HG02885 (cell line): Measurements from ENCODE around the gene SS18L1.
"Not testable (repeated sequence)": the region's sequence is repeated elsewhere in the genome, so short reads cannot be mapped to it uniquely, and the experiment has no call there.

Experiments used
- ATAC-seq: cut with Tn5 transposase; IDR thresholded peaks from one replicate; pipeline ENCODE4 v1.9.1; 2021; ENCODE audit warnings: mild to moderate bottlenecking; ENCODE audit not compliant: unreplicated experiment, poor library complexity

SS18L1 gene

DNA sequence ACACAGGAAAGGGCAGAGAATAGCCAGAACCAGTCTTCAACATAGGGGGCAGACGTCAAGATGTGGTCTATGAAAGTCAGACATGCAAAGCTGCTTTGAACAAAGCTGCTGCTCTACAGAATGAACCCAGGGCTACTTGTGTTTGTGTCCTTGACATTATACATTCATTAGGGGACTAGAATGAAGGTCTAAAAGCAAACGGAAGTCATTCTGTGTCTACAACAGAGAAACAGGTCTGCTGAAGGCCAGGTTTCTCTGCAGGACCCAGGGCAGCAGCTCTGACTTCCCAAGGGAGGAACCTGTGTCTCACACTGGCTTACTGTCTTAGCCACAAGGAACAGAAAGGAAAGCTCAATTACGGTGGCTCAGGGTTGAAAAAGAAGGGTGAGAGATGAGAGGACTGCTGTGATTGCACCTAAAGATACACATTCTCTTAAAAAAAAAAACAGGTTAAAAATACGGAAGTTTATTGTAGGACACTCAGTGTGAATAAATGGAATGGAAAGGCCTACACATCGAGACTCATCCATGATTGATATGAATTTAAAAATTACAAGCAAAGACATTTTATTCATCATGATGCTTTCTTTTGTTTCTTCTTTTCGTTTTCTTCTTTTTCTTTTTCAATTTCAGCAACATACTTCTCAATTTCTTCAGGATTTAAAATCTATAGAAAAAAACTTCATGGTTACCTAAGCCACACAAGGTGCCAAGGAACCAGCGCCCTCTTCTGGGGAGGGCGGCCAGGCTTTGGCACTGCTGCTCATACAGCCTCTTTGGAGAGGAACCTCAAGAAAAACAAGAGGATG, 7.1 kb upstream of the SS18L1 start:
- no peak for ATAC-seq

DNA sequence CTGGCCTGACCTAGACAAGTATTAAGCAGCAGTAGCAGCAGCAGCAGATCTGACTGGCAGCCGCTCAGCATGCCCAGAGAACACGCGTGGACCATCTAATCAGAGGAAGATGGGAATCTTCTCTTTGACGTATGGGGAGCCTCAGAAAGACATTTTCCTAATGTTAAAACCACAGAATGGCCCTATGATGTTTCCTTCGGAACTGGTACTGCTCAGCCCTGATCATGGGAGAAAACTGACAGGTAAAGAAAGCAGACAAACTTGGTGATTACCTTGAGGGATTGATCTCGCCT, 6.5 kb upstream of the SS18L1 start:
- ATAC-seq = no peak

DNA sequence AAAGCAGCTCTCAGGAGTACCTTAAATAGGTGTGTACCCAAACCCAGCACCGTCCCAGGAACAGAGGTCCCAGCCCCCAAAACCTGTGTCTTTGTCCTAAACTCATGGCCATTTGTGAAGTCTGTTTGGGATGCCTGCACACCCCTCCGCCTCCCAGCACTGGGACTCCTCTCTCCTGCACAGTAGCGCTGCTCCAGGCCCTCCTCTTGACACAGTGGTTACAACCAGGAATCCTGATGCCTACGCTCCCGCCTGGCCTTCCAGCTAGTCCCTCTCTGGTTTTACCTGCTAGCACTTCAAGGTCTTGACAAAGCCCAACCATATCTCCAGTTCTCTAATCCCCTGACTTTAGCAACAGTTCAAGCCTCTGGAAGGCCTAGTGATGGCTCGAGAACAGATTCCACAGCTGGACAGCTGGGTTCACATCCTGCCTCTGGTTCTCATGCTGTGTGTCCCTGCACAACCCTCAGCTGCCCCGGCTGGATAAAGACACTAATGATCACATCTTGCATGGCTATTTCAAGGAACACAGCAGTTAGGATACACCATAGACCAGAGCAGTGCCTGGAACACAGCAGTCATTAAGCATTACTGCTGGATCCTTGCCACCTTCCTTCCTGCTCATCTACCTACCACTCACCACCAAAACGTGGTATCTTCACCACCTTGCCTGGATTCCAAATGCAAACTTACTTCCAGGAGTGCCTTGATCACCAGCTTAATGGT, 5.9 kb upstream of the SS18L1 start:
- no peak for ATAC-seq

DNA sequence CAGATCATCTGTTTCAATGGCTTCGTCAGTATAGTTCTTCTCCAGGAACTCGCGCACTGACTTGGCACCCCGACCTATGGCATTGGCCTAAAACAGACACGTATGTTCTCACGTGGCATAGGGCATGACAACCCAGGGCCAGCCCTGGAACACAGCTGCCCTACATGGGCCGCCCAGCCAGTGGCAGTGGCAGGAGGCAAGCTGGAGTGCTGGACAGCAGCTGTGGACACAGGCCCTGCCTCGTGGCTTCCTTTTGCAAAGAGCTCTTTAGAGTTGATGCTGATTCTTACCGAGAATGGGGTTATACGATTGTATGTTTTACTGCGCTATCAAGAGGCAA, 5.4 kb upstream of the SS18L1 start:
- no peak for ATAC-seq

DNA sequence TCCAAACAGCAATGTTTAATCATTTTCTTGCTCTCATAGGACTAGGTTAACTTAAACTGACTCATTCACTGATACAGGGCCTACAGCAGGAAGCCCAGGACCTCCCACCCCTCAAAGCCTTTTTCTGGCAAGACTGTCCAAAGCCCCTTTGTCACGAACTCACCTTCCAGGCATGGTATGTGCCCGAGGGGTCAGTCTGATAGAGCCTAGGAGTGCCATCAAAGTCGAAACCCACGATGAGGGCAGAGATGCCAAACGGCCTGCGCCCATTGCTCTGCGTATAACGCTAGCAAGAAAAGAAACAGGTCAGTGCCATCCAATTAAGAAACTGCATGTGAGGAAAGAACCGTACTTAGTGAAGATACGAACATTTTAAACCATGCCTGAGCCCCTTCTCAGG, 4.7 kb upstream of the SS18L1 start:
- ATAC-seq = no peak

DNA sequence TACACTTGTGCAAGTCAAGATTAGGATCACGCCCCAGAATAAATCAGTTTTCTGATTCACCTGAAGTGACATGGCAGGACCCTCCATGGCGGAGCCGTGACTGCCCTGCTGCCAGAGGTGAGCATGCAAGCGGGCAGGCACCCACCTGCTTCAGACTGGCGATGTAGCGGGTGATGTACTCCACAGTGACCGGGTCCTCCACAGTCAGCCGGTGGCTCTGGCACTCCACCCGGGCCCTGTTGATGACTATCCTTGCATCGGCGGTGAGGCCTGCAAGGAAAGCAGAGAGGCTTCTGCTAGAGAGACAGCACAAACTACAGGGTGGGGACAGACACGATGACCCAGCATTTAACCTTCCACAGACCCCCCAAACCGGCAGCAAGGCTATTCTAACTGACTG, 3.9 kb upstream of the SS18L1 start:
- ATAC-seq = no peak

DNA sequence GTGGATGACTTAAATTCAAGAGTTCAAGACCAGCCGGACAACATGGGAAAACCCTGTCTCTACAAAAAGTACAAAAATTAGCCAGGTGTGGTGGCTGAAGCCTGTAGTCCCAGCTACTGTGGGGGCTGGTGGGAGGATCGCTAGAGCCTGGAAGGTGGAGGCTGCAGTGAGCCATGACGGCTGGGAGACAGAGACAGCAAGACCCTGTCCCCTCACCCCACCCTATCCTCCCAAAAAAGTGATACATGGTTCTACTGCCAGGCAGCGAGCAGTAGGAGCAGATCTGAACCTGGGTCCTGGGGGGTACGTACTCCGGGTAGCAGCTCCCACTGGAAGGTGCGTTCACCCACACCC, 2.5 kb upstream of the SS18L1 start:
- no peak for ATAC-seq

DNA sequence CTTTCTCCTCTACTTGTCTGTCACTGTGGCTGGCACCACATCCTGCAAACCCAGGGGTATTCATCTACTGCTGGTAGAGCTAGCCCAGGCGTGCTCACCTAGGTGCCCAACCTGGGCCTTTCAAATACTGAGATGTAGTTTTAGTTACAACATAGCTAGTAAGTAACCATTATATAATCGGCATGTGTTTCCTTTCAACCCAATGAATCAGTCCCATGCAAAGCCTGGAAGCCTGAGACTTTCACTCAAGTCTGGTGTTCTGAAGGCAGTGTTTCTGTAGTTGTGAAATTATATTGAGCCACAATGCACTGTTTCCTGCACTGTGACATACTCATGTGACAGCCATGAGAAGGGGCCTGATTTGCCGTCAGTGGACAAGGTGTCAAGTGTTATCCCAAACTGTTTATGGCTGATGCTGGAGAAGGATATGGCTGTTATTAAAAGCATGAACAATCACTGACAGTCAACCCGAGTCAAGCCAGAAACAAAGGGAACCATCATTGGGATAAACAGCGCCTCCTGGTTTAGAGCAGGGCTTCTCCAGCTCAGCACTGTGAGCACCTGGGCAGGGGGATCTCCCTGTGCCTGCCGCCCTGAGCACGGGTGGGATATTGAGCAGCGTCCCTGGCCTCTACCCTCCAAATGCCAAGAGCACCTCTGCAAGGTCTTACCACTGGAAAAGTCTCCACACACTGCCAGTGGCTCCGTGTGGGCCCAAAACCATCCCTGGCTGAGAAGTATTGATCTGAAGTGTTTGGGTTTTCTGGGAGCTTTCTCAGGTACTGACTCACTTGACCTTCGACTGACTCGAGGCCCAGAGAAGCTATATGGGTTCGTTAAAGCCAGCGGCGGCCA, 1.9 kb upstream of the SS18L1 start:
- ATAC-seq = no peak

DNA sequence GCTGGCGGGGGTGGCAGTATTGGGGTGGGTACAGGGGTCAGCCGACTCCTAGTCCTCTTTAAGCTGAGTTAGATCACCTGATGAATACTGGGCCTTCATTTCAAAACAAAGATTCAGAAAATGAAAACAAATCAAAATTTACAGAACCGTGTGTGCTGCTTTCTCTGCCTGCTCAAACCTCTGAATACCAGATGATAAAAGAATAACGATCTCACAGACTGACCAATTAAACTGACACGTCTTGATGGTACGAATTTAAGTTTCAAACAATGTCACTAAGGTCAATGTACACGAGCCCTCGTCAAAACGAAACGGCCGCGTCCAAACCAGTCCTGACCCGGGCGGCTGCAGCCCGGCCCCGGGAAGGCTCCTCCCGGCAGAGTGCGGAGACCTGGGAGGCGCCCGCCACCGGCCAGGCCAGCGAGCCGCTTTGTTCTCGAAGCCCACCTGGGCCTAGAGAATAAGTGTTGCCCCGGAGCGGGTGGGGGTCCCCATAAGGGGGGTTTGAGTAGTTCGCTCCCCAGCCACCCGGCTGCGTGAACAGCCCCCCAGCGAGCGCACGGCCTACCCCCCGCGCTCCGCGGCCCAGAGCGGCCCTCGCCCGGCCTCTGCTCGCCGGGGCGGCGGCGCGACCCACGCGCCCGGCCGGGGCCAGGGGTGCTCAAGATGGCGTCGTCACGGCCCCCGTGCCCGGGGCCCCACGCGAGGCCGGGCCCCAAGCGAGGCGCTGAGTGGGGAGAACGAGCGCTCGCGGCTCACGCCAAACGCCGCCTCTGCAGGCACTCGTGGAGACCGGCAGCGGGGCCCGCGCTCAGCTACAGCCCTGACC, 1.1 kb upstream of the SS18L1 start:
- peak; percentile 21 for ATAC-seq

DNA sequence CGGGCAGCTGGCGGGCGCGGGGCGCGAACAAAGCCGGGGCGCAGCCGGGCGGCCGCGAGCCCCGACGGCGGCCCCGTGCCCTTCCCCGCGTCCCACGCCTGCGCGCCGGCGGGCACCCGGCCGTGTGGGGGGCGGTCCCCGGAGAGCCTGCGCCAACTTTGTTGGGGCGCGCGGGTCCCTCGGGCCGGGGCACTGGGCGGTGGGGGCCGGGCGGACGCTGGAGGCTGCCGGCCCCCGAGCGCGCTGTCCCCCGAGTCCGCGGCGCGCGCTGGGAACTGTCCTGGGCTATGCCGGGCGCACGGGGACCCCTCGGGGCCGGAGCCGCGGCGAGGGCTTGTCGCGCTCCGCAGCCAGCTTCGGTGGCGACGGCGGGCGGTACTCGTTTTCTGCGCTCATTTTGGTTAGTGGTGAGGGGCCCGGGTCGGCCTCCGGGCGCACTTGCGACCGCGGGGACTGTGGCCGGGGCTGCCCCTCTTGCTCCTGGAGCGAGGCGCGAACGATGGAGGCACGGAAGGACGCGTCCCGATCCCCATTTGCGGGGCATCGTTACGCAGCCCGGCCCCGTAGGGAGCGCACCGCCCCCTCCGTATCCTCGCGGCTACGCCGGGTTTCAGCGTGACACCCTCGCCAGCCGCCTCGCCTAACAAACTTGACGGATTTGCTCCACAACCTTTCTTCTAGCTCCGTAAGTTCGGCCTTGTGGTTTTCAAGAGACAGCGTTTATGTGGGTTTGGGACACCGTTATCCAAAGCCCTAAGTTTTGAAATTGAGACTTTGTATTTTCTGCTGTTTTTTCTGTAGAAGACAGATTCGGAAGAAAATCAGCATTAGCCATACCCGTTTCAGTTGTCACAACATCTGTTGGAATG, 622 bp downstream of the SS18L1 start:
- ATAC-seq = peak; percentile 25

DNA sequence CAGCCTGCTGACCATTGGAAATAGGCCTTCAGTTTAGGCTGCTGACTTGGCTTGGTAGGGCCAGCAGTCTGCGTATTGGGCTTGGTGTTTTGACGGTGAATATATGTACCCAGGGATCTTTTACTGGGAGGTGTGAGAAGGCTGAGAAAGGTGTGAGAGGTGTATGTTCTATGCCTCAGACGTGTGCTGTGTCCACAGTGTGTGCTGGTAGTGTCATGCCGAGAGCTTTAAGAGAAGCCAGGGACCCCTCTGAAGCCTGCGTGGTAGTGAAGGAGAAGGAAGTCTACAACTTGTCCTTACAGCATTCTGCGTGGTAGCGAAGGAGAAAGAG, 2.1 kb downstream of the SS18L1 start:
- ATAC-seq = no peak

DNA sequence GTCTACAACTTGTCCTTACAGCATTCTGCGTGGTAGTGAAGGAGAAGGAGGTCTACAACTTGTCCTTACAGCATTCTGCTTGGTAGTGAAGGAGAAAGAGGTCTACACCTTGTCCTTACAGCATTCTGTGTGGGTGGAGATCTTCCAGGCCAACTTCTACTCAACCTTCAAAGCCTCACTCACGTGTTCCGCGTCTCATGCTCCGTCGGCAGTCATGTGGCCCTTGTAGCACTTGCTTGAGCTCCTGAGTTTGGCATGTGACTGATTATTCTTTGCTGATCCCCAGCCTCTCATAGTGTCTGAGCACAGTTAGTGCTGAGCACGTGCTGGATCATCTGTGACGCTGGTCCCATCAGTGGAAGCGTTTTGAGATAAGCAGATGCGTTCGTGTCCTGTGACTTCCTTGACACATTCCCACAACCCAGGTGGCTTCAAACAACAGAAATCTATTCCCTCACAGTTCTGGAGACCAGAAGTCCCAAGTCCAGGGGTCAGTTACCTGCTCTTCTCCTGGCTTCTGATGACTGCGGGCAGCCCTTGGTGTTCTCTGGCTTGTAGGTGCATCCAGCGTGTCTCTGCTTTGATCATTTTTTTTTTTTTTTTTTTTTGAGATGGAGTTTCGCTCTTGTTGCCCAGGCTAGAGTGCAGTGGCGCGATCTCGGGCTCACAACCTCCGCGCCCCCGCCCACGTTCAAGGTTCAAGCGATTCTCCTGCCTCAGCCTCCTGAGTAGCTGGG, 2.6 kb downstream of the SS18L1 start:
- ATAC-seq = no peak

DNA sequence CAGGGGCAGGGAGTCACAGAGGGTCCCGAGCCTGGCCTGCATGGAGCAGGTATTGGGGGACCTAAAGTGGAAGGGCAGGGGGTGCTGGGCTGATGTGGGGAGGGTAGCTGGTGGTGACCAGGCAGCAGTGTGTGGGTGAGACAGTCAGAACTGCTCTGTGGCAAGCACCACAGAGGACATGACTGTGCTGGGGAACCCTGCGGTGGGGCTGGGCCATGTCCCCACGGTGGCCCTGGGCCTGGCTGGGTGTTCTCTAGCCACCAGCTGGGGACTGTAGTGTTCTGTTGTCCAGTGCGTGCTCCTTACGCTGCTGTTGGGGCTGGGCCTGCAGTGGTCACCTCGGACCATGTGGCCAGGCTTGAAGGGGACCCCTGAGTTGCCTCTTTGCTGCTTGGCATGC, 3.6 kb downstream of the SS18L1 start:
- ATAC-seq = no peak

DNA sequence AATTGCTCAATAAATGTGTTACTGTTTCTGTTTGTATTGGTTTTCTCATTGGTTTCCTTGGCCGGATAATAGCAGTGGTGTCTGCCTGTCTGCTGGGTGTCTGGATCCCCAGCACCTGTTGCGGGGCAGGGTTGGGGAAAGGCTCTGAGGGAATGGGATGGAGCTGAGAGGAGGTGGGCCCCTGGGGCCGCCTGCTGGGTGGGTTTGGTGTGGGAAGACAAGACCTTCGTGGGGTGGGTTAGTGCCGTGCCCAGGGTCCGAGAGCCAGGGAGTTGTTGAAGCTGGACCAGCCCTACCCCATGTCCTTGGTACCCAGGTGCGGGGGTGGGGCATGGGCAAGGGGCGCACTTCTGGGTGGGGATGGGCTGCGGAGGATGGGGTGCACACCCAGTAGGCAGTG, 4.0 kb downstream of the SS18L1 start:
- no peak for ATAC-seq

DNA sequence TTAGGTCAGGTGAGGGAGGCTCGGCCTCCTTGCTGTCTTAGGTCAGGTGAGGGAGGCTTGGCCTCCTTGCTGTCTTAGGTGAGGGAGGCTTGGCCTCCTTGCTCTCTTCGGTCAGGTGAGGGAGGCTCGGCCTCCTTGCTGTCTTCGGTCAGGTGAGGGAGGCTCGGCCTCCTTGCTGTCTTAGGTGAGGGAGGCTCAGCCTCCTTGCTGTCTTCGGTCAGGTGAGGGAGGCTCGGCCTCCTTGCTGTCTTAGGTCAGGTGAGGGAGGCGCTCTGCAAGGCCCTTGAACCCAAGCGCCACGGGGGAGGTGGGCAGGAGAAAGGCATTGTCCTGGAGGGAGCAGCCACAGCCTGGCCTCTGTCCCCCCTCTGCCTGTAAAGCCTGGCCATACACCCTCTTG, 4.8 kb downstream of the SS18L1 start:
- ATAC-seq = not testable (repeated sequence)

DNA sequence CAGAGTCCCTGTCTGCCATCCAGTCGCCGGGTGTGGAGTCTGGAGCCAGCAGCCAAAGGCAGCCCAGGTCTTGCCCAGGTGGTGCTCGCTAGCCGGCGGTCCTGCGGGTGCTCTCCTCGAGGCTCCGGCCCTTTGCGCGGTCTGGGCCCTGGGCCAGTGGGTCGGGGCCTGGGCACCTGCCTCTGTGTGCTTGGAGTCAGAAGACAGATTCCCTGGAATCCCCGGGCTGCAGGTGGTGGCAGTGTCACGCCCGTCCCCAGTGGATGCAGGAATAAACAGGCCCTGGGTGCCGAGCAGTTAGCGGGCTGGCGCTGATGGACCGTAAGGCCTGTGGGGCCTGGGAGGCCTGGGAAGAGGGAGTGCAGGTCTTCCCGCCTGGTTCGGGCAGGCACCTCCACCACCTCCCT, 5.3 kb downstream of the SS18L1 start:
- ATAC-seq = no peak

DNA sequence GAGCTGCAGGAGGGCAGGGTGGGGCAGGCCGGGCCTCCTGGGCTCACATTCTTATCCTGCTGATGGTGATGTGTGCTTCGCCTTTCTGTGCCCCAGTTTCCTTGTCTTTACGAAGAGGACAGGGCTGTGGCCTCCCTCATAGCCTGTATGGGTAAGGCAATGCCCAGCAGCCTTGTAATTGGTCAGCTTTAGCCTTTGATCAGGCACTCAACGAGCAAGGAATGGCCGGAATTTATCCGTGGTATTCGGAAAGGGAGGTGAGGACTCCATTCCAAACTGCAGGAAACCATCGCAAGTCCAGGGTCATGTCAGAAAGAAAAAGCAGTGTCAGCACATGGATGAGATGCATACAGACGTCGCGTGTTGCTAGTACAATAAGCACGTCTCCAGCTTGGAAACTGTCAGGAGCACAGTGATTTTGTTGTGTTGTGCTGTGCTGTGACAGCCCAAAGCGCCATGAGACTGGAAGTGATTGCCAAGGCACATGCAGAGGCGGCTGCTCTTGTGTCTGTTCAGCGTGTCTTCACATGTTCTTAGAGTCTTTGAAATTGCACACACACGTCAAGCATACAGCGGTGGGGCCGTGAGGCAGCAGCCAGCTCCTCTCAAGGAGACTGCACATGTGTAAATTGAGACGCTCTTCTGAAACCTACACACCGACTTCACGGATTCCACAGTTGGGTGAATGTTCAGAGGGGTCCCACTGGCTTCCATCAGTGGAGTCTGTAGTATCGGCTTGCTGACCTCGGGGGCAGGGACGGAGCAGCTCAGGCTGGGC, 6.2 kb downstream of the SS18L1 start:
- ATAC-seq = no peak

DNA sequence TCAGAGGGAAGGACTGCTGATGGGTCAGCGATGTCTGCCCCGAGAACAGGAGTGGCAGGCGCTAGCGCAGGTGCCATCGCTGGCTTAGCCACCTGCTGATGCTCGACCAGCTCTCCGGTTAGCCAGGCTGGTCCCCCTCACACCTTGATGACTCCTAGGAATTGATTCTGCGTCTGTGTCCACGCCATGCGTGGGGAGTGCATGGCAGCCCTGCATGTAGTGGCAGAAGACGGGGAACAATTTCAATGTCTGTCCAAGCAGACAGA, 6.7 kb downstream of the SS18L1 start:
- no peak for ATAC-seq

DNA sequence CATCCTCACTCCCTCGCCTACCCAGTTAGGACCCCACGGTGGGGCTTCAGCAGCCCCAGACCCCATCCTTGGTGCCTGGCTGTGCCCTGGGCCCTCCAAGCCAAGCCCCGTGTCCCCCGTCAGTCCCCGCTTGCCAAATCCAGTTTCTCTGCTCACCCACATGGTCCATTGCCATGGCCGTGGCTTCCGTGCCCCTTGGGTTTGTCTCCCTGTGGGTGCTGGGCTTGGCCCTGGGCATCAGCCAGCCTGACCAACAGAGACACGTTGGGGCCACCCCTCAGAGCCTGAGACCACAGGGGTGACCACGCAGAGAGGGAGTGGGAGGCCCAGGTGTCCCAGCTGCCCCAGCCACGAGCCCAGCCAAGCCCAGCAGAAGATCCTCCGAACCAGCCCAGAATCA, 7.7 kb downstream of the SS18L1 start:
- ATAC-seq = no peak
